ENCODE data around the gene RAB40A.

DNA sequence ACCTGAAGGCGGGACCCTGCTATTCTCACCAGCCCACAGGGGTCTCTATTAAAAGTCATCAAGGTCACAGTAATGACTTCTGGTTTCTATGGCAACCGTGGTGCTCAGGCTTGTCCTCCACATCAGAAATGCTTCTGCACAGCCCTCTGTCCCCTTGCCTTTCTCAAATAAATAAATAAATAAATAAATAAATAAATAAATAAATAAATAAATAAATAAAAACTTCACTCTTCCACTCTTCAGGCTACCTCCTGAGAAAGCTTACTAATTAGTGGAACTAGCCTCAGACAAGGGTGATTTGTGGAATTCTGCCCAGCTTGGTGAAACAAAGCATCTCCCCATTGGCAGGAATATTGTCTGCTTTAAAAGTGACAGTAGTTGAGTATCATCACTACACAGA is 5.5 kb upstream of the RAB40A start:
- TF ChIP-seq, protein P1, sequence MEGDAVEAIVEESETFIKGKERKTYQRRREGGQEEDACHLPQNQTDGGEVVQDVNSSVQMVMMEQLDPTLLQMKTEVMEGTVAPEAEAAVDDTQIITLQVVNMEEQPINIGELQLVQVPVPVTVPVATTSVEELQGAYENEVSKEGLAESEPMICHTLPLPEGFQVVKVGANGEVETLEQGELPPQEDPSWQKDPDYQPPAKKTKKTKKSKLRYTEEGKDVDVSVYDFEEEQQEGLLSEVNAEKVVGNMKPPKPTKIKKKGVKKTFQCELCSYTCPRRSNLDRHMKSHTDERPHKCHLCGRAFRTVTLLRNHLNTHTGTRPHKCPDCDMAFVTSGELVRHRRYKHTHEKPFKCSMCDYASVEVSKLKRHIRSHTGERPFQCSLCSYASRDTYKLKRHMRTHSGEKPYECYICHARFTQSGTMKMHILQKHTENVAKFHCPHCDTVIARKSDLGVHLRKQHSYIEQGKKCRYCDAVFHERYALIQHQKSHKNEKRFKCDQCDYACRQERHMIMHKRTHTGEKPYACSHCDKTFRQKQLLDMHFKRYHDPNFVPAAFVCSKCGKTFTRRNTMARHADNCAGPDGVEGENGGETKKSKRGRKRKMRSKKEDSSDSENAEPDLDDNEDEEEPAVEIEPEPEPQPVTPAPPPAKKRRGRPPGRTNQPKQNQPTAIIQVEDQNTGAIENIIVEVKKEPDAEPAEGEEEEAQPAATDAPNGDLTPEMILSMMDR (IDR thresholded peaks at IDR 0.05 in 4 of 5, conservative IDR thresholded peaks at IDR 0.05 in 1 of 5), result no peak
- no peak for TF ChIP-seq POLR2A (IDR thresholded peaks at IDR 0.05)

All from gastrocnemius medialis (tissue), 4 donors.